Osteocyte (in vitro differentiated cells): ENCODE data around the gene TPCN2. TPM values are rescaled to one million over a fixed set of nuclear protein-coding genes. Genes with fewer than 3 reads are reported as not detected.

Experiments used
- DNase-seq: peaks from one replicate; pipeline ENCODE4 v3.0.0; 2021; ENCODE audit warnings: mixed read lengths; ENCODE audit not compliant: unreplicated experiment; ENCODE audit errors: extremely low spot score
- H3K27ac Mint-ChIP-seq: one replicate; pipeline ENCODE4 v1.8.0; 2021; ENCODE audit warnings: mild to moderate bottlenecking, mixed read lengths; ENCODE audit not compliant: unreplicated experiment
- H3K27me3 Mint-ChIP-seq: one replicate; pipeline ENCODE4 v1.8.0; 2021; ENCODE audit warnings: mixed read lengths; ENCODE audit not compliant: unreplicated experiment
- H3K36me3 Mint-ChIP-seq: one replicate; pipeline ENCODE4 v1.8.0; 2021; ENCODE audit warnings: mixed read lengths; ENCODE audit not compliant: unreplicated experiment
- H3K4me1 Mint-ChIP-seq: one replicate; pipeline ENCODE4 v1.8.0; 2021; ENCODE audit warnings: mixed read lengths; ENCODE audit not compliant: unreplicated experiment
- H3K4me3 Mint-ChIP-seq: one replicate; pipeline ENCODE4 v1.8.0; 2021; ENCODE audit warnings: mild to moderate bottlenecking, moderate library complexity, mixed read lengths; ENCODE audit not compliant: unreplicated experiment
- H3K9me3 Mint-ChIP-seq: one replicate; pipeline ENCODE4 v1.8.0; 2021; ENCODE audit warnings: mixed read lengths; ENCODE audit not compliant: unreplicated experiment
- total RNA-seq: library from RNA; stranded (reverse); gene quantifications from 2 replicates; pipeline ENCODE4 v1.2.1, GENCODE V29; 2021
- TF ChIP-seq, protein P1 (sequence below): fragments of 200-600 bp; sonication (generic); IDR thresholded peaks from 2 replicates; pipeline ENCODE4 v1.5.0; 2021; ENCODE audit warnings: antibody characterized with exemption, mild to moderate bottlenecking, moderate library complexity

The TPCN2 gene
- total RNA-seq, 1 donor from 2014 or later = 22.4 TPM

DNA sequence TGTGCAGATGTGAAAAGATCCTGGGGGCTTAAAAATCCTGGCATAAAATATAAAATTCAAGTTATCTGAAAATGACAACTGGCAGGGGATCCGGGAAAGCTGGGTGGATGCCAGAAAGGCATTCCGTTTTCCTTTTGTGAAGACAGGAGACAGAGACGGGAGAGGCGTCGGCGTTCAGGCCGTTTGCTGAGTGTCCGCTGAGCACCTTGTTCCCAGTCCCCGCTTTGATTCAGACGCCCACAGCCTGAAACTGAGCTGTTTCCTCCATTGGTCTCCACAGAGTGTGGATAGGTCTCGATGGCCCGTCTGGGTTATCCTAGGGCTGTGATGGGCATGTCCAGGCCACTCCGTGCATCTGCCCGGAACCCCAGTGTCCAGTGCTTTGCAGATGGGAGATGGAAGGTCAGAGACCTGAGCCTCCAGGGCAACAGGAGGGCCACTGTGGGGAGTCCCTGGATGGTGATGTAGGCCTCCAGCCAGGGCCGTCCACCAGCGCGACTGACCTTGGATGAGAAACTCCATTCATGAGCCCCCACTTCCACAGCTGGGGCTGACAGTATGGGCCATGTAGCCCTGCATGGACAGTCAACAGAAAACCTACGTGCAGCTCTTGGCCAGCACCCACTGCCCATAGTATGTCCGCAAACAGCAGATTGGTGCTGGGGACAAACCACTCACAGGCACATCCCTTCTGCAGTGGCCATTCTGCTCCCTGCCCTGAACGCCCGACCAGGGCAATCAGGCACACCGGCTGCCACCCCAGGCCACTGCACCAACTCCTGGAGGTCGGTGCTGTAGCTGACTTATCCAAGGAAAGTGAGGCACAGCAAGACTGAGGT lies 47.3 kb upstream of the TPCN2 start:
- Mint-ChIP-seq H3K4me3 (no peak overlapping the region), H3K36me3 (peaks cover 5% of the 10 kb centered on the region), H3K27ac (peak overlapping the region; percentile 97), H3K9me3 (no peaks in the 10 kb centered on the region), H3K4me1 (peaks cover 55% of the 10 kb centered on the region), H3K27me3 (no peaks in the 10 kb centered on the region)
- TF ChIP-seq, protein P1, sequence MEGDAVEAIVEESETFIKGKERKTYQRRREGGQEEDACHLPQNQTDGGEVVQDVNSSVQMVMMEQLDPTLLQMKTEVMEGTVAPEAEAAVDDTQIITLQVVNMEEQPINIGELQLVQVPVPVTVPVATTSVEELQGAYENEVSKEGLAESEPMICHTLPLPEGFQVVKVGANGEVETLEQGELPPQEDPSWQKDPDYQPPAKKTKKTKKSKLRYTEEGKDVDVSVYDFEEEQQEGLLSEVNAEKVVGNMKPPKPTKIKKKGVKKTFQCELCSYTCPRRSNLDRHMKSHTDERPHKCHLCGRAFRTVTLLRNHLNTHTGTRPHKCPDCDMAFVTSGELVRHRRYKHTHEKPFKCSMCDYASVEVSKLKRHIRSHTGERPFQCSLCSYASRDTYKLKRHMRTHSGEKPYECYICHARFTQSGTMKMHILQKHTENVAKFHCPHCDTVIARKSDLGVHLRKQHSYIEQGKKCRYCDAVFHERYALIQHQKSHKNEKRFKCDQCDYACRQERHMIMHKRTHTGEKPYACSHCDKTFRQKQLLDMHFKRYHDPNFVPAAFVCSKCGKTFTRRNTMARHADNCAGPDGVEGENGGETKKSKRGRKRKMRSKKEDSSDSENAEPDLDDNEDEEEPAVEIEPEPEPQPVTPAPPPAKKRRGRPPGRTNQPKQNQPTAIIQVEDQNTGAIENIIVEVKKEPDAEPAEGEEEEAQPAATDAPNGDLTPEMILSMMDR = no peak
- DNase-seq = no peak

- Mint-ChIP-seq H3K4me1 (peaks cover 58% of the 10 kb centered on the region), H3K27ac (peak overlapping the region; percentile 97), H3K27me3 (no peaks in the 10 kb centered on the region), H3K9me3 (no peaks in the 10 kb centered on the region), H3K36me3 (peaks cover 5% of the 10 kb centered on the region), H3K4me3 (no peak overlapping the region)
- TF ChIP-seq, protein P1 = no peak
- no peak for DNase-seq
Measured at GRCh38 chr11:69002110-69002569, 46.6 kb upstream of the TPCN2 start.

GRCh38 chr11:69002570-69003231 lies 46.0 kb upstream of the TPCN2 start:
- TF ChIP-seq, protein P1 = no peak
- DNase-seq = no peak
- no peaks in the 10 kb centered on the region for H3K27me3 Mint-ChIP-seq
- peak overlapping the region; percentile 97 for H3K27ac Mint-ChIP-seq
- H3K4me3 Mint-ChIP-seq = no peak overlapping the region
- peaks cover 5% of the 10 kb centered on the region for H3K36me3 Mint-ChIP-seq
- peaks cover 64% of the 10 kb centered on the region for H3K4me1 Mint-ChIP-seq
- H3K9me3 Mint-ChIP-seq = no peaks in the 10 kb centered on the region

GRCh38 chr11:69003301-69003865 lies 45.3 kb upstream of the TPCN2 start:
- no peaks in the 10 kb centered on the region for H3K9me3 Mint-ChIP-seq
- peaks cover 5% of the 10 kb centered on the region for H3K36me3 Mint-ChIP-seq
- TF ChIP-seq, protein P1 = no peak
- no peak overlapping the region for H3K27ac Mint-ChIP-seq
- no peak overlapping the region for H3K4me3 Mint-ChIP-seq
- no peak for DNase-seq
- peaks cover 64% of the 10 kb centered on the region for H3K4me1 Mint-ChIP-seq
- H3K27me3 Mint-ChIP-seq = no peaks in the 10 kb centered on the region

GRCh38 chr11:69003866-69004367 lies 44.8 kb upstream of the TPCN2 start:
- DNase-seq = no peak
- Mint-ChIP-seq H3K4me1 (peaks cover 64% of the 10 kb centered on the region), H3K4me3 (no peak overlapping the region), H3K27ac (no peak overlapping the region), H3K36me3 (peaks cover 5% of the 10 kb centered on the region), H3K9me3 (no peaks in the 10 kb centered on the region), H3K27me3 (no peaks in the 10 kb centered on the region)
- TF ChIP-seq, protein P1 = no peak
